Stimulated activated CD4-positive, alpha-beta T cell treated with anti-CD3 and anti-CD28 coated beads, Interleukin-2, amount 100 ng/mL, for 24 hours (primary cell): Measurements from ENCODE around the gene PLCB1.
"Not testable (repeated sequence)": the region's sequence is repeated elsewhere in the genome, so short reads cannot be mapped to it uniquely, and the experiment has no call there.

Source experiments
- DNase-seq, 2 donors: peaks; one replicate each; pipeline ENCODE4 v3.0.0-alpha.2; 2020

The PLCB1 gene

GRCh38 chr20:8375898-8376297 is 243.8 kb downstream of the PLCB1 start:
- no peak for DNase-seq

GRCh38 chr20:8376940-8377339 is 244.9 kb downstream of the PLCB1 start:
- no peak for DNase-seq

- not testable (repeated sequence) for DNase-seq
Observed at GRCh38 chr20:8379125-8379524, 247.1 kb downstream of the PLCB1 start.

- no peak for DNase-seq
Observed at GRCh38 chr20:8385247-8385646, 253.2 kb downstream of the PLCB1 start.

- no peak for DNase-seq
Observed at GRCh38 chr20:8386991-8387390, 254.9 kb downstream of the PLCB1 start.

GRCh38 chr20:8388141-8388540 is 256.1 kb downstream of the PLCB1 start:
- no peak for DNase-seq

GRCh38 chr20:8388707-8389106 is 256.6 kb downstream of the PLCB1 start:
- DNase-seq = no peak

- no peak for DNase-seq
Observed at GRCh38 chr20:8389381-8390036, 257.4 kb downstream of the PLCB1 start.

GRCh38 chr20:8390037-8390433 is 258.0 kb downstream of the PLCB1 start:
- no peak for DNase-seq

GRCh38 chr20:8390500-8390899 is 258.4 kb downstream of the PLCB1 start:
- no peak for DNase-seq

DNA sequence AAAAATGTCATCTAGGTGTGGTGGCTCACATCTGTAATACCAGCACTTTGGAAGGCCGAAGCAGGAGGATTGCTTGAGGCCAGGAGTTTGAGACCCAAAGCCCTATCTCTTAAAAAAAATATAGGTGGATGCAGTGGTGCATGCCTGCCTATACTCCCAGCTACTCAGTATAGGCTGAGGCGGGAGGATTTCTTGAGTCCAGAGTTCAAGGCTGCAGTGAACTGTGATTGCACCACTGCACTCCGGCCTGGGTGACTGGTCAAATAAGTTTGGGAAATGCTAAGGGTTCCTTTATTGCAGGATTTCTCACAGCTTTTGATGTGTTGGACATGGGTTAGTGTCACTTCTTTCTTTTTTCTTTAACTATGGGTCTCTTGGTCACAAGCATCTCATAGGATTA is 261.3 kb downstream of the PLCB1 start:
- no peak for DNase-seq

- no peak for DNase-seq
Observed at GRCh38 chr20:8394308-8394945, 262.4 kb downstream of the PLCB1 start.

GRCh38 chr20:8395956-8396355 is 263.9 kb downstream of the PLCB1 start:
- DNase-seq = no peak

DNA sequence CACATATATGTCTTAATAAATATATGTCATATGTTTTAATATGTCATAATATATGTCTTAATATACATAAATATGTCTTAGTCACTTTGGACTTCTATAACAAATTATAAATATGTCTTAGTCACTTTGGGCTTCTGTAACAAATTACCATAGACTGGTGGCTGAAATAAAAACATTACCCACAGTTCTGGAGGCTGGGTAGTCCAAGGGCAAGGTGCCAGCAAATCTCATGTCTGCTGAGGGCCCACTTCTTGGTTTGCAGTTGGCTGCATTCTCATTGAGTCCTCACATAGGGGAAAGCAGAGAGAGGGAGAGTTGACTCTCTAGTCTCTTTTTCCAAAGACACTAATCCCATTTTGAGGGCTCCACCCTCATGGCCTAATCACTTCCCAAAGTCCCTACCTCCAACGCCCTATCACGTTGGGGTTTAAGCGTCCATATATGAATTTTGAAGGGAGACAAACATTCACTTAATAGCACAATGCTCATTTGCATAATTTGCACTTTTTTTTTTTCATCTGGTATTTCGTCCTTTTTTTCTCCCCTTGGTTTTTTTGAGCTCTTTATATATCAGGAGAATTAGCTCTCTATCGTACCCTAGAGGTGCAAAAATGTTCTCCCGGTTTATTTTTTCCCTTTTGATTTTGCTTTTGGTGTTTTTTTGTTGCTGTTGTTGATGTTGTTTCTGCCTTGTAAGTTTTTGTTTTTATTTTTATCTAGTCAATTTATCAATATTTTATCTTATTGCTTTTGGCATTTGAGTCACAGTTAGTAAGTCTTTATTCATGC is 266.4 kb downstream of the PLCB1 start:
- DNase-seq = no peak

GRCh38 chr20:8399947-8400346 is 267.9 kb downstream of the PLCB1 start:
- DNase-seq = no peak

- DNase-seq = no peak
Observed at GRCh38 chr20:8400486-8400885, 268.4 kb downstream of the PLCB1 start.

- DNase-seq = no peak
Observed at GRCh38 chr20:8401556-8401955, 269.5 kb downstream of the PLCB1 start.

GRCh38 chr20:8402798-8403197 is 270.7 kb downstream of the PLCB1 start:
- no peak for DNase-seq

GRCh38 chr20:8404912-8405635 is 273.0 kb downstream of the PLCB1 start:
- DNase-seq = no peak

GRCh38 chr20:8406391-8406790 is 274.3 kb downstream of the PLCB1 start:
- DNase-seq = no peak

DNA sequence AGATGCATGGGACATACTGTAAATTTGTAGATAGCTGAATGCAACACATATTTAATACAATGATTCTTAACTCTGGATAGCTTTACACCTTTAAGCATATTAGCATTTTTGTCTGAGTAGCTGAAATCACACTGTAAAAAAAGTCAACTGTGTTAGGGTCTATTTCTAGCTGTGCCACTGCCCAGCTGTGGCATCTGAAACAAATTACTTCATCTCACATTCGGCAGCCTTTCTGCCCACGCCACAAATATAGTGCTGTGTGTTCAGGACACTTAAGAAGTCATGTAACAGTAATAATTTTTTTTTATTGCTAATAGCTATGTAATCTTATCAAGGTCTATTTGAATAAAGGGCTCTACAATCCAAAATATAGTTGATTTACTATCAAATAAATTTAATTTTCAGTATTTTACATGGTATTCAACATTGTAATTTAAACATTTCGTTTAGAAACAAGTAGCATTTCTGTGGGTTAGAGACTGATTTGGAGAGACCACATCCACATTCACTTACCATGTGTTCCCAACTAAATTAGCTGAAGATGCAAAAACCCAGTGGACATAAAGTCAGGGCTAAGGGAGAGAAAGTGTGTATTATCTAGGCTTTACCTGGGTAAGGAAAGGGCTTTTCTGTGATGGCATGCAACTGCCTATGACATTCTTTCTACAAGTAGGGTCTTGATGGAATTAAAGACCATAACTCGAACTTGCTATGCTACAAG is 276.7 kb downstream of the PLCB1 start:
- DNase-seq = no peak

- DNase-seq = no peak
Observed at GRCh38 chr20:8413691-8414090, 281.6 kb downstream of the PLCB1 start.
